GM12892 (cell line): ENCODE measurements around the gene CHD9NB.

Experiments used
- POLR2A ChIP-seq: IDR thresholded peaks from 2 replicates; pipeline ENCODE4 v1.6.1; 2011; ENCODE audit warnings: low read depth, low read length, control low read depth
- POLR2AphosphoS5 ChIP-seq: IDR thresholded peaks from 2 replicates; pipeline ENCODE4 v1.6.1; 2011; ENCODE audit warnings: low read depth, low read length, control low read depth
- TAF1 ChIP-seq: IDR thresholded peaks from 2 replicates; pipeline ENCODE4 v1.6.1; 2011; ENCODE audit warnings: low read depth, mild to moderate bottlenecking, control low read depth, low read length, borderline replicate concordance

DNA sequence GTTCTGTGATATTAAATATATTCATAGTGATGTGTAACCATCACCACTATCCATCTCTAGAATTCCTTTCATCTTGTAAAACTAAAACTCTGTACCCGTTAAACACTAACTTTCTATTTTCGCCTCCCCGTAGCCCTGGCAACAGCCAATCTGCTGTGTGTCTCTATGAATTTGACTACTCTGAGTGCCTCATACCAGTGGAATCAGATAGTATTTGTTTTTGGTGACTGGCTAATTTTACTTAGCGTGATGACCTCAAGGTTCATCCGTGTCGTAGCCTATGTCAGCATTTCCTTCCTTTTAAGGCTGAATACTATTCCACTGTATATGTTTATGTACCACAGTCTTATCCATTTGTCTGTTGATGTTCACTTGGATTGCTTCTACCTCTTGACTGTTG, 20.3 kb upstream of the CHD9NB start:
- no peak for TF ChIP-seq TAF1
- TF ChIP-seq POLR2A: no peak
- TF ChIP-seq POLR2AphosphoS5: no peak
